K562 (cell line): ENCODE results near the gene MYO1H. TPM values are rescaled to one million over a fixed set of nuclear protein-coding genes. Genes with fewer than 3 reads are reported as not detected.

ENCODE experiments used
- ATAC-seq: fragments of 200-7000 bp; cut with Tn5 transposase; 3 replicates; pipeline ENCODE4 v1.9.1; 2020; ENCODE audit warnings: moderate library complexity
- BruUV-seq: library from RNA; stranded (reverse); fragments of 400-500 nt; replicated peaks from 2 replicates; lab custom pipeline; 2021; lab: Mats Ljungman, UMichigan
- CTCF ChIA-PET: fragments of 300-600 bp; formaldehyde crosslinking; extraction: SDS; loops from one replicate; lab custom pipeline; 2021; ENCODE audit warnings: low intra/inter-chr PET ratio; lab: Yijun Ruan, JAX
- POLR2A ChIA-PET: fragments of 300-600, 350-650 bp; sonication (Branson Sonifier 250); formaldehyde crosslinking; extraction: SDS; loops from one replicate; lab custom pipeline; 2021; ENCODE audit warnings: antibody characterized with exemption, inconsistent platforms; lab: Yijun Ruan, JAX
- DNase-seq, 4 experiments: peaks; one replicate each; pipeline versions ENCODE4 v3.0.0 to v3.0.0-alpha.2; 2011 to 2018; ENCODE audit warnings: low spot score in 3 of 4, mixed read lengths in 3 of 4; ENCODE audit errors: extremely low read depth in 1 of 4
- FAIRE-seq: peaks from 2 replicates; lab custom pipeline; 2011; peaks lifted over from hg19 to GRCh38; lab: Jason Lieb, UNC
- H2AFZ ChIP-seq: 2 replicates; pipeline ENCODE4 v1.6.0; 2011; ENCODE audit warnings: low read depth, low read length, control low read depth, inconsistent platforms
- H3K27ac ChIP-seq: fragments of 200-600 bp; 3 replicates; pipeline ENCODE4 v1.8.0; 2011; ENCODE audit warnings: low read depth, mild to moderate bottlenecking, control low read depth, inconsistent platforms, low read length, moderate library complexity, mixed read lengths; ENCODE audit errors: extremely low read depth
- H3K27me3 ChIP-seq, 2 experiments: fragments of 300-600 bp in 1 of 2; 2 replicates in 1 of 2; 3 replicates in 1 of 2; pipeline versions ENCODE4 v1.6.0 to v1.8.0; 2011; ENCODE audit warnings: inconsistent platforms in 2 of 2, low read length in 2 of 2, mild to moderate bottlenecking in 1 of 2, mixed read lengths in 1 of 2, moderate library complexity in 1 of 2; ENCODE audit not compliant: control insufficient read depth in 2 of 2, insufficient read depth in 2 of 2
- H3K36me3 ChIP-seq: fragments of 300-600 bp; 3 replicates; pipeline ENCODE4 v1.8.0; 2011; ENCODE audit warnings: mild to moderate bottlenecking, low read length, inconsistent platforms; ENCODE audit not compliant: control insufficient read depth, insufficient read depth
- H3K4me1 ChIP-seq, 2 experiments: fragments of 200-600 bp in 1 of 2; replicated peaks in 1 of 2; 2 replicates in 1 of 2; 3 replicates in 1 of 2; pipeline versions ENCODE4 v1.5.1 to v1.8.0; 2011; ENCODE audit warnings: inconsistent platforms in 2 of 2, low read length in 2 of 2, mild to moderate bottlenecking in 1 of 2, mixed read lengths in 1 of 2, moderate library complexity in 1 of 2; ENCODE audit not compliant: control insufficient read depth in 2 of 2, insufficient read depth in 2 of 2
- H3K4me2 ChIP-seq: 2 replicates; pipeline ENCODE4 v1.6.1; 2011; ENCODE audit warnings: low read length, control low read depth, inconsistent platforms, mixed read lengths; ENCODE audit not compliant: insufficient read depth
- H3K4me3 ChIP-seq: fragments of 200-600 bp; sonication (generic), shearing (Covaris generic); 2 replicates; pipeline ENCODE4 v1.5.1; 2016; ENCODE audit warnings: control low read depth, inconsistent platforms
- H3K79me2 ChIP-seq: fragments of 200-600 bp; 3 replicates; pipeline ENCODE4 v1.8.0; 2011; ENCODE audit warnings: low read length, inconsistent platforms; ENCODE audit not compliant: control insufficient read depth, insufficient read depth
- H3K9ac ChIP-seq, 2 experiments: 2 replicates each; pipeline versions ENCODE4 v1.6.0 to v1.6.1; 2011; ENCODE audit warnings: low read depth in 2 of 2, low read length in 2 of 2, control low read depth in 1 of 2, inconsistent platforms in 1 of 2, mild to moderate bottlenecking in 1 of 2, mixed read lengths in 1 of 2; ENCODE audit not compliant: insufficient read depth in 1 of 2
- H3K9me1 ChIP-seq: one replicate; pipeline ENCODE4 v1.6.0; 2011; ENCODE audit warnings: inconsistent platforms, mild to moderate bottlenecking, low read length, moderate library complexity; ENCODE audit not compliant: control insufficient read depth, insufficient read depth
- H3K9me3 ChIP-seq: replicated peaks from 2 replicates; pipeline ENCODE4 v1.5.1; 2011; ENCODE audit warnings: low read depth, low read length, inconsistent platforms; ENCODE audit not compliant: control insufficient read depth, insufficient read depth
- H4K20me1 ChIP-seq: replicated peaks from 2 replicates; pipeline ENCODE4 v1.6.1; 2011; ENCODE audit warnings: low read length, inconsistent platforms, mixed read lengths; ENCODE audit not compliant: control insufficient read depth, insufficient read depth
- ARID4B ChIP-seq: sonication (generic); formaldehyde crosslinking; IDR thresholded peaks from 2 replicates; pipeline ENCODE4 v1.8.0; 2022; ENCODE audit warnings: mild to moderate bottlenecking, missing genetic modification reagents
- ARNT ChIP-seq, 2 experiments: fragments of 450-650 bp; IDR thresholded peaks; 2 replicates each; pipeline ENCODE4 v1.6.1; 2016; ENCODE audit warnings: mild to moderate bottlenecking in 1 of 2
- CC2D1A ChIP-seq: fragments of 450-650 bp; IDR thresholded peaks from 2 replicates; pipeline ENCODE4 v1.6.1; 2017; ENCODE audit warnings: mild to moderate bottlenecking
- CGGBP1 ChIP-seq: fragments of 250-450 bp; sonication (Bioruptor Pico); IDR thresholded peaks from 2 replicates; pipeline ENCODE4 v1.9.0; 2021; ENCODE audit warnings: mild to moderate bottlenecking
- E2F4 ChIP-seq: sonication (generic); formaldehyde crosslinking; IDR thresholded peaks from 2 replicates; pipeline ENCODE4 v1.8.0; 2022; ENCODE audit warnings: mild to moderate bottlenecking, low read depth, missing genetic modification reagents
- ELF1 ChIP-seq: fragments of 200-800 bp; sonication (Bioruptor generic); IDR thresholded peaks from 2 replicates; pipeline ENCODE4 v1.6.1; 2016; ENCODE audit warnings: missing genetic modification characterization, missing compliant biosample characterization
- GABPB2 ChIP-seq: fragments of 250-450 bp; sonication (Bioruptor Pico); conservative IDR thresholded peaks from 2 replicates; pipeline ENCODE4 v1.5.1; 2021; ENCODE audit warnings: mild to moderate bottlenecking
- HSF4 ChIP-seq: fragments of 250-450 bp; sonication (Bioruptor Pico); IDR thresholded peaks from 2 replicates; pipeline ENCODE4 v2.1.2; 2022; ENCODE audit warnings: mild to moderate bottlenecking, moderate library complexity, borderline replicate concordance
- IRF2 ChIP-seq: sonication (generic); formaldehyde crosslinking; IDR thresholded peaks from 2 replicates; pipeline ENCODE4 v1.8.1; 2022; ENCODE audit warnings: mild to moderate bottlenecking, missing genetic modification reagents
- KHSRP ChIP-seq: fragments of 450-650 bp; IDR thresholded peaks from 2 replicates; pipeline ENCODE4 v1.6.1; 2017
- RBM39 ChIP-seq: fragments of 200-400 bp; formaldehyde crosslinking; optimal IDR thresholded peaks from 2 replicates; pipeline ENCODE3; 2018; ENCODE audit warnings: low read depth, low read length
- SRSF7 ChIP-seq: fragments of 200-400 bp; formaldehyde crosslinking; optimal IDR thresholded peaks from 2 replicates; pipeline ENCODE3; 2017; ENCODE audit warnings: mild to moderate bottlenecking, low read depth, low read length
- TAL1 ChIP-seq: fragments of 450-650 bp; IDR thresholded peaks from 2 replicates; pipeline ENCODE4 v1.6.1; 2016; ENCODE audit warnings: mild to moderate bottlenecking
- ZNF133 ChIP-seq: fragments of 250-450 bp; sonication (Bioruptor Pico); IDR thresholded peaks from 2 replicates; pipeline ENCODE4 v1.4.0; 2020; ENCODE audit warnings: mild to moderate bottlenecking
- ZNF324 ChIP-seq: fragments of 250-450 bp; sonication (Bioruptor Pico); IDR thresholded peaks from 2 replicates; pipeline ENCODE4 v1.4.0; 2020; ENCODE audit warnings: mild to moderate bottlenecking
- ZNF830 ChIP-seq: fragments of 250-450 bp; sonication (Bioruptor Pico); IDR thresholded peaks from 2 replicates; pipeline ENCODE4 v1.5.0; 2021; ENCODE audit warnings: mild to moderate bottlenecking
- WGBS: fragments of 100-300 bp; shearing (Covaris generic); methylation state at CpG from one replicate; pipeline ENCODE4 v1.1.6; 2016; ENCODE audit warnings: low coverage, mixed read lengths; ENCODE audit not compliant: insufficient coverage; ENCODE audit errors: missing lambda C conversion rate; 5-methylcytosine and 5-hydroxymethylcytosine counted together
- in situ Hi-C: fragments of 300-500 bp; cut with MboI; formaldehyde crosslinking; loops from 4 replicates; pipeline ENCODE4 v1.15.0; 2018; ENCODE audit warnings: inconsistent platforms, mixed read lengths
- intact Hi-C: fragments of 100-400 bp; cut with micrococcal nuclease; formaldehyde crosslinking; loops from 2 replicates; pipeline ENCODE4 v1.14.2; 2022
- polyA plus RNA-seq, 8 experiments: library from polyadenylated mRNA; depleted of rRNA in 4 of 8; stranded (reverse) in 5 of 8; unstranded in 3 of 8; fragments of >200 nt; fragmentation: Nextera tagmentation in 2 of 8; fragmentation: Illumina TruSeq in 1 of 8; extraction: Ambion mirVana in 2 of 8; extraction: Trizol in 1 of 8; gene quantifications; 2 replicates each; pipeline versions ENCODE4 v1.2.1 to v1.2.3, GENCODE V29; 2011 to 2014; ENCODE audit warnings: inconsistent platforms in 1 of 8, missing spikeins in 1 of 8
- total RNA-seq, 7 experiments: library from RNA; depleted of rRNA in 6 of 7; stranded (reverse); fragments of >200 nt in 6 of 7; fragmentation: Illumina TruSeq in 2 of 7; extraction: Trizol in 2 of 7; gene quantifications; 2 replicates each; pipeline versions ENCODE4 v1.2.1 to v1.2.3, GENCODE V29; 2011 to 2021; ENCODE audit warnings: low replicate concordance in 1 of 7
- TF ChIP-seq, protein P1 (sequence below): fragments of 450-650 bp; formaldehyde crosslinking; IDR thresholded peaks from 2 replicates; pipeline ENCODE4 v1.4.0; 2020; ENCODE audit warnings: mild to moderate bottlenecking, moderate library complexity

Gene MYO1H
- total and polyA plus RNA-seq, 9 of the 15 experiments (the other 6 are each of a cell fraction or from before 2014, with no cell fraction given): not detected

GRCh38 chr12:109434582-109434981 lies 86.9 kb downstream of the MYO1H start:
- no peak overlapping the region for H3K27ac ChIP-seq
- no peaks in the 10 kb centered on the region for H4K20me1 ChIP-seq
- in situ Hi-C loops: loop anchor here (5.0 kb wide), 1 partner anchor 338 kb away; no protein-coding TSS in a partner anchor
- H3K9me1 ChIP-seq: no peaks in the 10 kb centered on the region
- H3K4me3 ChIP-seq: no peak overlapping the region
- H3K4me1 ChIP-seq: no peaks in the 10 kb centered on the region; a peak in 2 of 5 replicates
- ChIA-PET POLR2A (interaction anchor here (0.7 to 1.7 kb wide), 2 partner anchors 10 to 497 kb away, joined by 3 read pairs; no protein-coding TSS in a partner anchor), CTCF (no interaction called here)
- ATAC-seq (no peak), FAIRE-seq (no peak), DNase-seq (no peak)
- no peak overlapping the region for H2AFZ ChIP-seq
- BruUV-seq: no TSS peak
- no peak for TF ChIP-seq E2F4 (CRISPR knock-in tag)
- no peak for TF ChIP-seq CGGBP1 (CRISPR knock-in tag)
- no peak for TF ChIP-seq TAL1
- no peak for TF ChIP-seq CC2D1A
- TF ChIP-seq SRSF7: no peak
- no peak for TF ChIP-seq ELF1 (tag)
- TF ChIP-seq ZNF133 (CRISPR knock-in tag): no peak
- TF ChIP-seq, protein P1, sequence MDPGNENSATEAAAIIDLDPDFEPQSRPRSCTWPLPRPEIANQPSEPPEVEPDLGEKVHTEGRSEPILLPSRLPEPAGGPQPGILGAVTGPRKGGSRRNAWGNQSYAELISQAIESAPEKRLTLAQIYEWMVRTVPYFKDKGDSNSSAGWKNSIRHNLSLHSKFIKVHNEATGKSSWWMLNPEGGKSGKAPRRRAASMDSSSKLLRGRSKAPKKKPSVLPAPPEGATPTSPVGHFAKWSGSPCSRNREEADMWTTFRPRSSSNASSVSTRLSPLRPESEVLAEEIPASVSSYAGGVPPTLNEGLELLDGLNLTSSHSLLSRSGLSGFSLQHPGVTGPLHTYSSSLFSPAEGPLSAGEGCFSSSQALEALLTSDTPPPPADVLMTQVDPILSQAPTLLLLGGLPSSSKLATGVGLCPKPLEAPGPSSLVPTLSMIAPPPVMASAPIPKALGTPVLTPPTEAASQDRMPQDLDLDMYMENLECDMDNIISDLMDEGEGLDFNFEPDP (CRISPR knock-in tag): no peak
- no peak for TF ChIP-seq GABPB2
- no peak for TF ChIP-seq ARID4B (CRISPR knock-in tag)
- no peak for TF ChIP-seq KHSRP
- no peak for TF ChIP-seq ZNF830 (CRISPR knock-in tag)
- TF ChIP-seq ZNF324 (CRISPR knock-in tag): no peak
- no peak for TF ChIP-seq RBM39
- no peak for TF ChIP-seq IRF2
- TF ChIP-seq HSF4 (CRISPR knock-in tag): no peak
- no peak for TF ChIP-seq ARNT (IDR thresholded peaks at IDR 0.05)
- H3K9ac ChIP-seq: no peak overlapping the region
- no peak overlapping the region for H3K4me2 ChIP-seq
- H3K27me3 ChIP-seq: peaks cover 18 to 42% of the 10 kb centered on the region in 2 experiments; a peak in 4 of 5 replicates
- no peaks in the 10 kb centered on the region for H3K79me2 ChIP-seq
- H3K9me3 ChIP-seq: no peaks in the 10 kb centered on the region
- H3K36me3 ChIP-seq: no peaks in the 10 kb centered on the region
- intact Hi-C loops: loop anchor here (5.0 kb wide), 1 partner anchor 43 kb away; the partner anchor contains the start of genes KCTD10 and UBE3B
- WGBS: 12% methylated on average over 7 of the region's 7 CpGs
